HepG2 (cell line): ENCODE data around the gene SMARCC1. TPM values are rescaled to one million over a fixed set of nuclear protein-coding genes. Genes with fewer than 3 reads are reported as not detected.

Source experiments
- ATAC-seq: fragments of 200-7000 bp; cut with Tn5 transposase; 3 replicates; pipeline ENCODE4 v1.9.1; 2020; ENCODE audit warnings: mild to moderate bottlenecking, moderate library complexity
- BruUV-seq: library from RNA; stranded (reverse); fragments of 400-500 nt; replicated peaks from 2 replicates; lab custom pipeline; 2021; lab: Mats Ljungman, UMichigan
- CTCF ChIA-PET: fragments of 300-600 bp; formaldehyde crosslinking; extraction: SDS; loops from one replicate; lab custom pipeline; 2021; ENCODE audit warnings: low total read pairs, inconsistent platforms, low intra/inter-chr PET ratio; lab: Yijun Ruan, JAX
- POLR2A ChIA-PET: fragments of 350-600 bp; sonication (Branson Sonifier 250); formaldehyde crosslinking; loops from one replicate; lab custom pipeline; 2020; ENCODE audit warnings: antibody characterized with exemption, inconsistent platforms; lab: Yijun Ruan, JAX
- DNase-seq: peaks from one replicate; pipeline ENCODE4 v3.0.0-alpha.2; 2015; ENCODE audit warnings: low spot score
- FAIRE-seq: peaks from 3 replicates; lab custom pipeline; 2011; peaks lifted over from hg19 to GRCh38; lab: Jason Lieb, UNC
- H2AFZ ChIP-seq: one replicate; pipeline ENCODE4 v1.6.1; 2011; ENCODE audit warnings: low read length, inconsistent platforms
- H3K27ac ChIP-seq: fragments of 300-600 bp; 3 replicates; pipeline ENCODE4 v1.8.0; 2011; ENCODE audit warnings: mixed run types, mild to moderate bottlenecking, mixed read lengths, low read length, inconsistent platforms; ENCODE audit not compliant: insufficient read depth; ENCODE audit errors: extremely low read length
- H3K27me3 ChIP-seq, 2 experiments: fragments of 200-600 bp in 1 of 2; 2 replicates in 1 of 2; 3 replicates in 1 of 2; pipeline versions ENCODE4 v1.6.0 to v1.8.0; 2011; ENCODE audit warnings: low read length in 2 of 2, mild to moderate bottlenecking in 2 of 2, moderate library complexity in 2 of 2, inconsistent platforms in 1 of 2; ENCODE audit not compliant: insufficient read depth in 2 of 2, control insufficient read depth in 1 of 2
- H3K36me3 ChIP-seq, 2 experiments: fragments of 200-600 bp in 1 of 2; replicated peaks in 1 of 2; 2 replicates in 1 of 2; 3 replicates in 1 of 2; pipeline versions ENCODE4 v1.5.1 to v1.8.0; 2011; ENCODE audit warnings: low read length in 2 of 2, inconsistent platforms in 1 of 2; ENCODE audit not compliant: insufficient read depth in 2 of 2, control insufficient read depth in 1 of 2
- H3K4me1 ChIP-seq: 2 replicates; pipeline ENCODE4 v1.5.1; 2012; ENCODE audit warnings: low read length, inconsistent platforms; ENCODE audit not compliant: insufficient read depth
- H3K4me2 ChIP-seq: 2 replicates; pipeline ENCODE4 v1.6.0; 2011; ENCODE audit warnings: low read depth, low read length, inconsistent platforms
- H3K4me3 ChIP-seq, 3 experiments: fragments of 200-600 bp in 1 of 3; sonication (generic), shearing (Covaris generic) in 1 of 3; replicated peaks in 1 of 3; 2 replicates each; pipeline ENCODE4 v1.5.1; 2011 to 2016; ENCODE audit warnings: low read length in 3 of 3, inconsistent platforms in 2 of 3, low read depth in 2 of 3, mild to moderate bottlenecking in 2 of 3, control low read depth in 1 of 3, mixed read lengths in 1 of 3; ENCODE audit not compliant: insufficient read depth in 1 of 3
- H3K79me2 ChIP-seq: one replicate; pipeline ENCODE4 v1.6.1; 2011; ENCODE audit warnings: low read length, inconsistent platforms; ENCODE audit not compliant: insufficient read depth
- H3K9ac ChIP-seq: 2 replicates; pipeline ENCODE4 v1.6.0; 2011; ENCODE audit warnings: mild to moderate bottlenecking, low read depth, low read length, inconsistent platforms; ENCODE audit not compliant: insufficient read depth
- H3K9me3 ChIP-seq: 2 replicates; pipeline ENCODE4 v1.5.1; 2012; ENCODE audit warnings: mild to moderate bottlenecking, low read length
- H4K20me1 ChIP-seq: 2 replicates; pipeline ENCODE4 v1.6.0; 2011; ENCODE audit warnings: inconsistent platforms, mild to moderate bottlenecking, low read length, moderate library complexity; ENCODE audit not compliant: insufficient read depth
- CREB1 ChIP-seq, 2 experiments: fragments of 450-650 bp in 1 of 2; IDR thresholded peaks; 2 replicates each; pipeline ENCODE4 v1.6.1; 2016 to 2017; ENCODE audit warnings: control low read depth in 1 of 2, mild to moderate bottlenecking in 1 of 2, missing compliant biosample characterization in 1 of 2, missing genetic modification characterization in 1 of 2
- HNF4G ChIP-seq, 2 experiments: sonication (generic) in 1 of 2; formaldehyde crosslinking in 1 of 2; IDR thresholded peaks; 2 replicates each; pipeline versions ENCODE4 v1.4.0 to v1.6.1; 2011 to 2020; ENCODE audit warnings: borderline replicate concordance in 2 of 2, low read depth in 2 of 2, mild to moderate bottlenecking in 2 of 2, low read length in 1 of 2, missing genetic modification reagents in 1 of 2, moderate library complexity in 1 of 2
- HOXA9 ChIP-seq: sonication (generic); formaldehyde crosslinking; IDR thresholded peaks from 2 replicates; pipeline ENCODE4 v1.8.1; 2022; ENCODE audit warnings: missing genetic modification reagents, mild to moderate bottlenecking, moderate library complexity, borderline replicate concordance
- RNF2 ChIP-seq: fragments of 450-650 bp; conservative IDR thresholded peaks from 2 replicates; pipeline ENCODE4 v1.6.1; 2016; ENCODE audit warnings: low read depth
- SMARCC2 ChIP-seq: fragments of 450-650 bp; IDR thresholded peaks from 2 replicates; pipeline ENCODE4 v1.6.1; 2017; ENCODE audit warnings: antibody characterized with exemption, mild to moderate bottlenecking
- SOX5 ChIP-seq: IDR thresholded peaks from 2 replicates; pipeline ENCODE4 v1.6.1; 2016; ENCODE audit warnings: borderline replicate concordance
- ZBTB38 ChIP-seq: sonication (generic); formaldehyde crosslinking; IDR thresholded peaks from 2 replicates; pipeline ENCODE4 v1.5.1; 2020; ENCODE audit warnings: mild to moderate bottlenecking, missing genetic modification reagents
- ZC3H13 ChIP-seq: sonication (generic); formaldehyde crosslinking; IDR thresholded peaks from 2 replicates; pipeline ENCODE4 v1.8.1; 2023; ENCODE audit warnings: mild to moderate bottlenecking, missing genetic modification reagents, moderate library complexity
- ZNF7 ChIP-seq: IDR thresholded peaks from 2 replicates; pipeline ENCODE4 v1.6.1; 2016; ENCODE audit warnings: missing biosample characterization, missing genetic modification reagents
- WGBS: methylation state at CpG from one replicate; pipeline ENCODE4 v1.1.6; 2017; ENCODE audit warnings: low lambda C conversion rate; 5-methylcytosine and 5-hydroxymethylcytosine counted together
- in situ Hi-C: cut with HindIII; loops from 2 replicates; pipeline ENCODE4 v1.10.0; 2017; ENCODE audit warnings: low pct_unique_long_range_greater_than_20kb; ENCODE audit not compliant: extremely low pct_ligation_motif_present
- intact Hi-C: fragments of 100-400 bp; cut with micrococcal nuclease; formaldehyde crosslinking; loops from one replicate; pipeline ENCODE4 v1.10.0; 2022; ENCODE audit not compliant: unreplicated experiment
- polyA plus RNA-seq, 8 experiments: library from polyadenylated mRNA; depleted of rRNA in 3 of 8; stranded (reverse) in 7 of 8; unstranded in 1 of 8; fragments of >200 nt; fragmentation: Illumina TruSeq in 4 of 8; extraction: Trizol in 4 of 8; gene quantifications; 2 replicates each; pipeline versions ENCODE4 v1.2.1 to v1.2.3, GENCODE V29; 2011 to 2016; ENCODE audit warnings: low read depth in 4 of 8, missing spikeins in 1 of 8, mixed read lengths in 1 of 8; ENCODE audit not compliant: insufficient read depth in 1 of 8
- total RNA-seq, 5 experiments: library from RNA; depleted of rRNA; stranded (reverse); fragments of >200 nt; fragmentation: Illumina TruSeq; extraction: Trizol; gene quantifications; 2 replicates each; pipeline ENCODE4 v1.2.3, GENCODE V29; 2016; ENCODE audit warnings: low read depth in 1 of 5
- TF ChIP-seq, protein P1 (sequence below): IDR thresholded peaks from 2 replicates; pipeline ENCODE4 v1.6.1; 2016
- TF ChIP-seq, protein P2 (sequence below): sonication (generic); formaldehyde crosslinking; IDR thresholded peaks from 2 replicates; pipeline ENCODE4 v1.4.0; 2020; ENCODE audit warnings: missing genetic modification reagents
- TF ChIP-seq, protein P3 (sequence below): sonication (generic); formaldehyde crosslinking; IDR thresholded peaks from 2 replicates; pipeline ENCODE4; 2020; ENCODE audit warnings: missing genetic modification reagents, mild to moderate bottlenecking, borderline replicate concordance
- TF ChIP-seq, protein P4 (sequence below): sonication (generic); formaldehyde crosslinking; IDR thresholded peaks from 2 replicates; pipeline ENCODE4 v1.5.1; 2020; ENCODE audit warnings: mild to moderate bottlenecking, missing genetic modification reagents, moderate library complexity

The SMARCC1 gene
- total and polyA plus RNA-seq, 2 of the 13 experiments (the other 11 are each of a cell fraction or from before 2014, with no cell fraction given): 47.9 to 58.4 TPM

DNA sequence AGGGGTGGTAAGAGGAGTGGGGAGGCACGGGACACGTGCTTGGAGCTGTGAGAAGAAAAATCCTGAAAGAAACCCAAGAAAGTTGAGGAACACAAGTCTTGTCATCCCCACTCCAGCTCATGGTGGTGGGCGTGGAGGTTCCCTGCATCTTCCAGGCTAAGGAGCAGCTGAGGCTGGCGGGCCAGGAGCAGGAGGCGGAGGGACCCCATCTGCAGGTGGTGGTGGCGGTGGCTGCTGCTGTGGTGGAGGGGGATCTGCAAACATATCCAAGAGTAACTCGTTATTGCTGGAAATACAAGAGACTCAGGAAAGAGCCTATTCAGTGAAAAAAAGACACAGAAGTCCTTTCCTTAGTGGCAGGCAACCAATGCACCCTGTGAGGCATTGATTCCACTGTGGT is 193.6 kb downstream of the SMARCC1 start:
- H3K36me3 ChIP-seq: peaks cover 30 to 62% of the 10 kb centered on the region in 2 experiments
- BruUV-seq: no TSS peak
- in situ Hi-C loops: no loop called here
- ATAC-seq (no peak), FAIRE-seq (no peak), DNase-seq (no peak)
- intact Hi-C loops: no loop called here
- no peaks in the 10 kb centered on the region for H3K9me3 ChIP-seq
- no peaks in the 10 kb centered on the region for H3K4me1 ChIP-seq
- H3K27me3 ChIP-seq: no peaks in the 10 kb centered on the region
- no peak overlapping the region for H3K27ac ChIP-seq
- no peaks in the 10 kb centered on the region for H3K79me2 ChIP-seq
- no peak overlapping the region for H3K4me3 ChIP-seq
- H2AFZ ChIP-seq: no peak overlapping the region
- ChIA-PET POLR2A (no interaction called here), CTCF (no interaction called here)
- no peaks in the 10 kb centered on the region for H4K20me1 ChIP-seq
- H3K9ac ChIP-seq: no peak overlapping the region
- no peak overlapping the region for H3K4me2 ChIP-seq
- 100% methylated on average over 7 of the region's 7 CpGs for WGBS
- TF ChIP-seq, protein P1, sequence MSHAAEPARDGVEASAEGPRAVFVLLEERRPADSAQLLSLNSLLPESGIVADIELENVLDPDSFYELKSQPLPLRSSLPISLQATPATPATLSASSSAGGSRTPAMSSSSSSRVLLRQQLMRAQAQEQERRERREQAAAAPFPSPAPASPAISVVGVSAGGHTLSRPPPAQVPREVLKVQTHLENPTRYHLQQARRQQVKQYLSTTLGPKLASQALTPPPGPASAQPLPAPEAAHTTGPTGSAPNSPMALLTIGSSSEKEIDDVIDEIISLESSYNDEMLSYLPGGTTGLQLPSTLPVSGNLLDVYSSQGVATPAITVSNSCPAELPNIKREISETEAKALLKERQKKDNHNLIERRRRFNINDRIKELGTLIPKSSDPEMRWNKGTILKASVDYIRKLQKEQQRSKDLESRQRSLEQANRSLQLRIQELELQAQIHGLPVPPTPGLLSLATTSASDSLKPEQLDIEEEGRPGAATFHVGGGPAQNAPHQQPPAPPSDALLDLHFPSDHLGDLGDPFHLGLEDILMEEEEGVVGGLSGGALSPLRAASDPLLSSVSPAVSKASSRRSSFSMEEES: no peak
- TF ChIP-seq SMARCC2 (no peak), ZBTB38 (CRISPR knock-in tag) (no peak), HOXA9 (CRISPR knock-in tag) (no peak), ZNF7 (CRISPR knock-in tag) (no peak), HNF4G (IDR thresholded peaks at IDR 0.05; ENCODE audit: borderline replicate concordance, low read depth, low read length) (no peak), HNF4G (CRISPR knock-in tag; IDR thresholded peaks at IDR 0.05; ENCODE audit: borderline replicate concordance, low read depth) (no peak), CREB1 (IDR thresholded peaks at IDR 0.05) (no peak), CREB1 (CRISPR knock-in tag; IDR thresholded peaks at IDR 0.05) (no peak), ZC3H13 (CRISPR knock-in tag) (no peak), RNF2 (no peak), SOX5 (CRISPR knock-in tag) (no peak)
- TF ChIP-seq, protein P2, sequence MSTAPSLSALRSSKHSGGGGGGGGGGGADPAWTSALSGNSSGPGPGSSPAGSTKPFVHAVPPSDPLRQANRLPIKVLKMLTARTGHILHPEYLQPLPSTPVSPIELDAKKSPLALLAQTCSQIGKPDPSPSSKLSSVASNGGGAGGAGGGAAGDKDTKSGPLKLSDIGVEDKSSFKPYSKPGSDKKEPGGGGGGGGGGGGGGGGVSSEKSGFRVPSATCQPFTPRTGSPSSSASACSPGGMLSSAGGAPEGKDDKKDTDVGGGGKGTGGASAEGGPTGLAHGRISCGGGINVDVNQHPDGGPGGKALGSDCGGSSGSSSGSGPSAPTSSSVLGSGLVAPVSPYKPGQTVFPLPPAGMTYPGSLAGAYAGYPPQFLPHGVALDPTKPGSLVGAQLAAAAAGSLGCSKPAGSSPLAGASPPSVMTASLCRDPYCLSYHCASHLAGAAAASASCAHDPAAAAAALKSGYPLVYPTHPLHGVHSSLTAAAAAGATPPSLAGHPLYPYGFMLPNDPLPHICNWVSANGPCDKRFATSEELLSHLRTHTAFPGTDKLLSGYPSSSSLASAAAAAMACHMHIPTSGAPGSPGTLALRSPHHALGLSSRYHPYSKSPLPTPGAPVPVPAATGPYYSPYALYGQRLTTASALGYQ (CRISPR knock-in tag): no peak
- TF ChIP-seq, protein P3, sequence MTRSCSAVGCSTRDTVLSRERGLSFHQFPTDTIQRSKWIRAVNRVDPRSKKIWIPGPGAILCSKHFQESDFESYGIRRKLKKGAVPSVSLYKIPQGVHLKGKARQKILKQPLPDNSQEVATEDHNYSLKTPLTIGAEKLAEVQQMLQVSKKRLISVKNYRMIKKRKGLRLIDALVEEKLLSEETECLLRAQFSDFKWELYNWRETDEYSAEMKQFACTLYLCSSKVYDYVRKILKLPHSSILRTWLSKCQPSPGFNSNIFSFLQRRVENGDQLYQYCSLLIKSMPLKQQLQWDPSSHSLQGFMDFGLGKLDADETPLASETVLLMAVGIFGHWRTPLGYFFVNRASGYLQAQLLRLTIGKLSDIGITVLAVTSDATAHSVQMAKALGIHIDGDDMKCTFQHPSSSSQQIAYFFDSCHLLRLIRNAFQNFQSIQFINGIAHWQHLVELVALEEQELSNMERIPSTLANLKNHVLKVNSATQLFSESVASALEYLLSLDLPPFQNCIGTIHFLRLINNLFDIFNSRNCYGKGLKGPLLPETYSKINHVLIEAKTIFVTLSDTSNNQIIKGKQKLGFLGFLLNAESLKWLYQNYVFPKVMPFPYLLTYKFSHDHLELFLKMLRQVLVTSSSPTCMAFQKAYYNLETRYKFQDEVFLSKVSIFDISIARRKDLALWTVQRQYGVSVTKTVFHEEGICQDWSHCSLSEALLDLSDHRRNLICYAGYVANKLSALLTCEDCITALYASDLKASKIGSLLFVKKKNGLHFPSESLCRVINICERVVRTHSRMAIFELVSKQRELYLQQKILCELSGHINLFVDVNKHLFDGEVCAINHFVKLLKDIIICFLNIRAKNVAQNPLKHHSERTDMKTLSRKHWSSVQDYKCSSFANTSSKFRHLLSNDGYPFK: no peak
- TF ChIP-seq, protein P4, sequence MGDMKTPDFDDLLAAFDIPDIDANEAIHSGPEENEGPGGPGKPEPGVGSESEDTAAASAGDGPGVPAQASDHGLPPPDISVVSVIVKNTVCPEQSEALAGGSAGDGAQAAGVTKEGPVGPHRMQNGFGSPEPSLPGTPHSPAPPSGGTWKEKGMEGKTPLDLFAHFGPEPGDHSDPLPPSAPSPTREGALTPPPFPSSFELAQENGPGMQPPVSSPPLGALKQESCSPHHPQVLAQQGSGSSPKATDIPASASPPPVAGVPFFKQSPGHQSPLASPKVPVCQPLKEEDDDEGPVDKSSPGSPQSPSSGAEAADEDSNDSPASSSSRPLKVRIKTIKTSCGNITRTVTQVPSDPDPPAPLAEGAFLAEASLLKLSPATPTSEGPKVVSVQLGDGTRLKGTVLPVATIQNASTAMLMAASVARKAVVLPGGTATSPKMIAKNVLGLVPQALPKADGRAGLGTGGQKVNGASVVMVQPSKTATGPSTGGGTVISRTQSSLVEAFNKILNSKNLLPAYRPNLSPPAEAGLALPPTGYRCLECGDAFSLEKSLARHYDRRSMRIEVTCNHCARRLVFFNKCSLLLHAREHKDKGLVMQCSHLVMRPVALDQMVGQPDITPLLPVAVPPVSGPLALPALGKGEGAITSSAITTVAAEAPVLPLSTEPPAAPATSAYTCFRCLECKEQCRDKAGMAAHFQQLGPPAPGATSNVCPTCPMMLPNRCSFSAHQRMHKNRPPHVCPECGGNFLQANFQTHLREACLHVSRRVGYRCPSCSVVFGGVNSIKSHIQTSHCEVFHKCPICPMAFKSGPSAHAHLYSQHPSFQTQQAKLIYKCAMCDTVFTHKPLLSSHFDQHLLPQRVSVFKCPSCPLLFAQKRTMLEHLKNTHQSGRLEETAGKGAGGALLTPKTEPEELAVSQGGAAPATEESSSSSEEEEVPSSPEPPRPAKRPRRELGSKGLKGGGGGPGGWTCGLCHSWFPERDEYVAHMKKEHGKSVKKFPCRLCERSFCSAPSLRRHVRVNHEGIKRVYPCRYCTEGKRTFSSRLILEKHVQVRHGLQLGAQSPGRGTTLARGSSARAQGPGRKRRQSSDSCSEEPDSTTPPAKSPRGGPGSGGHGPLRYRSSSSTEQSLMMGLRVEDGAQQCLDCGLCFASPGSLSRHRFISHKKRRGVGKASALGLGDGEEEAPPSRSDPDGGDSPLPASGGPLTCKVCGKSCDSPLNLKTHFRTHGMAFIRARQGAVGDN (CRISPR knock-in tag): no peak
